HepG2 (cell line): ENCODE results near the gene PTX4. TPM values are rescaled to one million over a fixed set of nuclear protein-coding genes. Genes with fewer than 3 reads are reported as not detected.

ENCODE experiments used
- ATAC-seq: fragments of 200-7000 bp; cut with Tn5 transposase; 3 replicates; pipeline ENCODE4 v1.9.1; 2020; ENCODE audit warnings: mild to moderate bottlenecking, moderate library complexity
- BruUV-seq: library from RNA; stranded (reverse); fragments of 400-500 nt; replicated peaks from 2 replicates; lab custom pipeline; 2021; lab: Mats Ljungman, UMichigan
- CTCF ChIA-PET: fragments of 300-600 bp; formaldehyde crosslinking; extraction: SDS; loops from one replicate; lab custom pipeline; 2021; ENCODE audit warnings: low total read pairs, inconsistent platforms, low intra/inter-chr PET ratio; lab: Yijun Ruan, JAX
- POLR2A ChIA-PET: fragments of 350-600 bp; sonication (Branson Sonifier 250); formaldehyde crosslinking; loops from one replicate; lab custom pipeline; 2020; ENCODE audit warnings: antibody characterized with exemption, inconsistent platforms; lab: Yijun Ruan, JAX
- DNase-seq: peaks from one replicate; pipeline ENCODE4 v3.0.0-alpha.2; 2015; ENCODE audit warnings: low spot score
- FAIRE-seq: peaks from 3 replicates; lab custom pipeline; 2011; peaks lifted over from hg19 to GRCh38; lab: Jason Lieb, UNC
- H2AFZ ChIP-seq: one replicate; pipeline ENCODE4 v1.6.1; 2011; ENCODE audit warnings: low read length, inconsistent platforms
- H3K27ac ChIP-seq: fragments of 300-600 bp; 3 replicates; pipeline ENCODE4 v1.8.0; 2011; ENCODE audit warnings: mixed run types, mild to moderate bottlenecking, mixed read lengths, low read length, inconsistent platforms; ENCODE audit not compliant: insufficient read depth; ENCODE audit errors: extremely low read length
- H3K27me3 ChIP-seq, 2 experiments: fragments of 200-600 bp in 1 of 2; 2 replicates in 1 of 2; 3 replicates in 1 of 2; pipeline versions ENCODE4 v1.6.0 to v1.8.0; 2011; ENCODE audit warnings: low read length in 2 of 2, mild to moderate bottlenecking in 2 of 2, moderate library complexity in 2 of 2, inconsistent platforms in 1 of 2; ENCODE audit not compliant: insufficient read depth in 2 of 2, control insufficient read depth in 1 of 2
- H3K36me3 ChIP-seq, 2 experiments: fragments of 200-600 bp in 1 of 2; replicated peaks in 1 of 2; 2 replicates in 1 of 2; 3 replicates in 1 of 2; pipeline versions ENCODE4 v1.5.1 to v1.8.0; 2011; ENCODE audit warnings: low read length in 2 of 2, inconsistent platforms in 1 of 2; ENCODE audit not compliant: insufficient read depth in 2 of 2, control insufficient read depth in 1 of 2
- H3K4me1 ChIP-seq: 2 replicates; pipeline ENCODE4 v1.5.1; 2012; ENCODE audit warnings: low read length, inconsistent platforms; ENCODE audit not compliant: insufficient read depth
- H3K4me2 ChIP-seq: 2 replicates; pipeline ENCODE4 v1.6.0; 2011; ENCODE audit warnings: low read depth, low read length, inconsistent platforms
- H3K4me3 ChIP-seq, 3 experiments: fragments of 200-600 bp in 1 of 3; sonication (generic), shearing (Covaris generic) in 1 of 3; replicated peaks in 1 of 3; 2 replicates each; pipeline ENCODE4 v1.5.1; 2011 to 2016; ENCODE audit warnings: low read length in 3 of 3, inconsistent platforms in 2 of 3, low read depth in 2 of 3, mild to moderate bottlenecking in 2 of 3, control low read depth in 1 of 3, mixed read lengths in 1 of 3; ENCODE audit not compliant: insufficient read depth in 1 of 3
- H3K79me2 ChIP-seq: one replicate; pipeline ENCODE4 v1.6.1; 2011; ENCODE audit warnings: low read length, inconsistent platforms; ENCODE audit not compliant: insufficient read depth
- H3K9ac ChIP-seq: 2 replicates; pipeline ENCODE4 v1.6.0; 2011; ENCODE audit warnings: mild to moderate bottlenecking, low read depth, low read length, inconsistent platforms; ENCODE audit not compliant: insufficient read depth
- H3K9me3 ChIP-seq: 2 replicates; pipeline ENCODE4 v1.5.1; 2012; ENCODE audit warnings: mild to moderate bottlenecking, low read length
- H4K20me1 ChIP-seq: 2 replicates; pipeline ENCODE4 v1.6.0; 2011; ENCODE audit warnings: inconsistent platforms, mild to moderate bottlenecking, low read length, moderate library complexity; ENCODE audit not compliant: insufficient read depth
- CHCHD3 ChIP-seq: sonication (generic); formaldehyde crosslinking; IDR thresholded peaks from 2 replicates; pipeline ENCODE4 v1.8.0; 2022; ENCODE audit warnings: mild to moderate bottlenecking, missing genetic modification reagents, moderate library complexity
- GATA4 ChIP-seq: sonication (generic); IDR thresholded peaks from 2 replicates; pipeline ENCODE4 v1.6.1; 2016; ENCODE audit warnings: antibody characterized with exemption, low read depth, borderline replicate concordance
- GTF2F1 ChIP-seq: fragments of 150-350 bp; IDR thresholded peaks from 2 replicates; pipeline ENCODE4 v1.6.1; 2014; ENCODE audit warnings: low read length
- NFIB ChIP-seq: sonication (generic); formaldehyde crosslinking; IDR thresholded peaks from 2 replicates; pipeline ENCODE4 v1.9.0; 2021; ENCODE audit warnings: missing genetic modification reagents, mild to moderate bottlenecking, borderline replicate concordance
- POGK ChIP-seq: sonication (generic); formaldehyde crosslinking; conservative IDR thresholded peaks from 2 replicates; pipeline ENCODE4 v1.8.0; 2022; ENCODE audit warnings: mild to moderate bottlenecking, moderate library complexity, missing genetic modification reagents
- TARDBP ChIP-seq: sonication (generic); formaldehyde crosslinking; IDR thresholded peaks from 2 replicates; pipeline ENCODE4 v1.8.0; 2022; ENCODE audit warnings: mild to moderate bottlenecking, missing genetic modification reagents
- THYN1 ChIP-seq: sonication (generic); formaldehyde crosslinking; IDR thresholded peaks from 2 replicates; pipeline ENCODE4 v1.8.1; 2023; ENCODE audit warnings: low read depth, mild to moderate bottlenecking, moderate library complexity, missing genetic modification reagents, borderline replicate concordance
- XRCC5 ChIP-seq: fragments of 200-400 bp; formaldehyde crosslinking; optimal IDR thresholded peaks from 2 replicates; pipeline ENCODE3; 2017; ENCODE audit warnings: mild to moderate bottlenecking, low read length
- ZFX ChIP-seq: sonication (generic); formaldehyde crosslinking; IDR thresholded peaks from 2 replicates; pipeline ENCODE4 v1.4.0; 2020; ENCODE audit warnings: mild to moderate bottlenecking, low read depth, missing genetic modification reagents, moderate library complexity
- ZFY ChIP-seq: sonication (generic); formaldehyde crosslinking; IDR thresholded peaks from 2 replicates; pipeline ENCODE4 v1.4.0; 2020; ENCODE audit warnings: missing genetic modification reagents
- ZNF33A ChIP-seq: sonication (generic); formaldehyde crosslinking; IDR thresholded peaks from 2 replicates; pipeline ENCODE4 v1.5.1; 2020; ENCODE audit warnings: missing genetic modification reagents, mild to moderate bottlenecking, moderate library complexity, borderline replicate concordance
- ZNF33B ChIP-seq: sonication (generic); formaldehyde crosslinking; IDR thresholded peaks from 2 replicates; pipeline ENCODE4 v1.5.1; 2020; ENCODE audit warnings: mild to moderate bottlenecking, missing genetic modification reagents
- ZNF430 ChIP-seq: sonication (generic); formaldehyde crosslinking; IDR thresholded peaks from 2 replicates; pipeline ENCODE4 v1.9.0; 2021; ENCODE audit warnings: mild to moderate bottlenecking, missing genetic modification reagents
- WGBS: methylation state at CpG from one replicate; pipeline ENCODE4 v1.1.6; 2017; ENCODE audit warnings: low lambda C conversion rate; 5-methylcytosine and 5-hydroxymethylcytosine counted together
- in situ Hi-C: cut with HindIII; loops from 2 replicates; pipeline ENCODE4 v1.10.0; 2017; ENCODE audit warnings: low pct_unique_long_range_greater_than_20kb; ENCODE audit not compliant: extremely low pct_ligation_motif_present
- intact Hi-C: fragments of 100-400 bp; cut with micrococcal nuclease; formaldehyde crosslinking; loops from one replicate; pipeline ENCODE4 v1.10.0; 2022; ENCODE audit not compliant: unreplicated experiment
- polyA plus RNA-seq, 8 experiments: library from polyadenylated mRNA; depleted of rRNA in 3 of 8; stranded (reverse) in 7 of 8; unstranded in 1 of 8; fragments of >200 nt; fragmentation: Illumina TruSeq in 4 of 8; extraction: Trizol in 4 of 8; gene quantifications; 2 replicates each; pipeline versions ENCODE4 v1.2.1 to v1.2.3, GENCODE V29; 2011 to 2016; ENCODE audit warnings: low read depth in 4 of 8, missing spikeins in 1 of 8, mixed read lengths in 1 of 8; ENCODE audit not compliant: insufficient read depth in 1 of 8
- total RNA-seq, 5 experiments: library from RNA; depleted of rRNA; stranded (reverse); fragments of >200 nt; fragmentation: Illumina TruSeq; extraction: Trizol; gene quantifications; 2 replicates each; pipeline ENCODE4 v1.2.3, GENCODE V29; 2016; ENCODE audit warnings: low read depth in 1 of 5
- TF ChIP-seq, protein P1 (sequence below): sonication (generic); formaldehyde crosslinking; IDR thresholded peaks from 2 replicates; pipeline ENCODE4 v1.5.1; 2020; ENCODE audit warnings: missing genetic modification reagents, mild to moderate bottlenecking, borderline replicate concordance
- TF ChIP-seq, protein P2 (sequence below): sonication (generic); formaldehyde crosslinking; IDR thresholded peaks from 2 replicates; pipeline ENCODE4 v1.5.1; 2020; ENCODE audit warnings: mild to moderate bottlenecking, missing genetic modification reagents, moderate library complexity

Gene PTX4
- total and polyA plus RNA-seq, 2 of the 13 experiments (the other 11 are each of a cell fraction or from before 2014, with no cell fraction given), result 0.04 TPM; not detected in 1

- ChIA-PET CTCF (no interaction called here), POLR2A (no interaction called here)
- no TSS peak for BruUV-seq
- Histone ChIP-seq H3K79me2 (no peaks in the 10 kb centered on the region), H3K27ac (no peak overlapping the region), H3K4me2 (peak overlapping the region; percentile 7; the same call in 1 of the 2 replicates), H3K27me3 (peaks cover 3 to 48% of the 10 kb centered on the region in 2 experiments; a peak in 4 of 5 replicates), H4K20me1 (no peaks in the 10 kb centered on the region), H3K4me1 (peaks cover 23% of the 10 kb centered on the region), H2AFZ (no peak overlapping the region), H3K4me3 (peak overlapping the region in 1 of 3 experiments; percentile 3; a peak in 1 of 6 replicates), H3K9ac (peak overlapping the region; percentile 34; the same call in 1 of the 2 replicates), H3K36me3 (no peaks in the 10 kb centered on the region), H3K9me3 (no peaks in the 10 kb centered on the region)
- intact Hi-C loops (no loop called here), in situ Hi-C loops (no loop called here)
- no peak for DNase-seq
- 50% methylated on average over 6 of the region's 39 CpGs for WGBS
- no peak for FAIRE-seq
- ATAC-seq, result peak; percentile 32
- no peak for TF ChIP-seq ZNF33A (CRISPR knock-in tag)
- TF ChIP-seq POGK, result no peak
- no peak for TF ChIP-seq THYN1 (CRISPR knock-in tag)
- TF ChIP-seq XRCC5, result no peak
- 0 out of 2 replicates have a peak, but pooled peaks have one; percentile 30 for TF ChIP-seq CHCHD3
- no peak for TF ChIP-seq TARDBP
- peak; percentile 35 for TF ChIP-seq ZFY (CRISPR knock-in tag)
- TF ChIP-seq NFIB (CRISPR knock-in tag), result no peak
- no peak for TF ChIP-seq GATA4
- TF ChIP-seq ZNF430 (CRISPR knock-in tag), result no peak
- TF ChIP-seq ZNF33B (CRISPR knock-in tag), result no peak
- TF ChIP-seq, protein P1, sequence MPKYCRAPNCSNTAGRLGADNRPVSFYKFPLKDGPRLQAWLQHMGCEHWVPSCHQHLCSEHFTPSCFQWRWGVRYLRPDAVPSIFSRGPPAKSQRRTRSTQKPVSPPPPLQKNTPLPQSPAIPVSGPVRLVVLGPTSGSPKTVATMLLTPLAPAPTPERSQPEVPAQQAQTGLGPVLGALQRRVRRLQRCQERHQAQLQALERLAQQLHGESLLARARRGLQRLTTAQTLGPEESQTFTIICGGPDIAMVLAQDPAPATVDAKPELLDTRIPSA (CRISPR knock-in tag), result no peak
- TF ChIP-seq ZFX, result peak; percentile 20; the same call in 1 of the 2 replicates
- TF ChIP-seq, protein P2, sequence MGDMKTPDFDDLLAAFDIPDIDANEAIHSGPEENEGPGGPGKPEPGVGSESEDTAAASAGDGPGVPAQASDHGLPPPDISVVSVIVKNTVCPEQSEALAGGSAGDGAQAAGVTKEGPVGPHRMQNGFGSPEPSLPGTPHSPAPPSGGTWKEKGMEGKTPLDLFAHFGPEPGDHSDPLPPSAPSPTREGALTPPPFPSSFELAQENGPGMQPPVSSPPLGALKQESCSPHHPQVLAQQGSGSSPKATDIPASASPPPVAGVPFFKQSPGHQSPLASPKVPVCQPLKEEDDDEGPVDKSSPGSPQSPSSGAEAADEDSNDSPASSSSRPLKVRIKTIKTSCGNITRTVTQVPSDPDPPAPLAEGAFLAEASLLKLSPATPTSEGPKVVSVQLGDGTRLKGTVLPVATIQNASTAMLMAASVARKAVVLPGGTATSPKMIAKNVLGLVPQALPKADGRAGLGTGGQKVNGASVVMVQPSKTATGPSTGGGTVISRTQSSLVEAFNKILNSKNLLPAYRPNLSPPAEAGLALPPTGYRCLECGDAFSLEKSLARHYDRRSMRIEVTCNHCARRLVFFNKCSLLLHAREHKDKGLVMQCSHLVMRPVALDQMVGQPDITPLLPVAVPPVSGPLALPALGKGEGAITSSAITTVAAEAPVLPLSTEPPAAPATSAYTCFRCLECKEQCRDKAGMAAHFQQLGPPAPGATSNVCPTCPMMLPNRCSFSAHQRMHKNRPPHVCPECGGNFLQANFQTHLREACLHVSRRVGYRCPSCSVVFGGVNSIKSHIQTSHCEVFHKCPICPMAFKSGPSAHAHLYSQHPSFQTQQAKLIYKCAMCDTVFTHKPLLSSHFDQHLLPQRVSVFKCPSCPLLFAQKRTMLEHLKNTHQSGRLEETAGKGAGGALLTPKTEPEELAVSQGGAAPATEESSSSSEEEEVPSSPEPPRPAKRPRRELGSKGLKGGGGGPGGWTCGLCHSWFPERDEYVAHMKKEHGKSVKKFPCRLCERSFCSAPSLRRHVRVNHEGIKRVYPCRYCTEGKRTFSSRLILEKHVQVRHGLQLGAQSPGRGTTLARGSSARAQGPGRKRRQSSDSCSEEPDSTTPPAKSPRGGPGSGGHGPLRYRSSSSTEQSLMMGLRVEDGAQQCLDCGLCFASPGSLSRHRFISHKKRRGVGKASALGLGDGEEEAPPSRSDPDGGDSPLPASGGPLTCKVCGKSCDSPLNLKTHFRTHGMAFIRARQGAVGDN (CRISPR knock-in tag), result peak; percentile 50
- TF ChIP-seq GTF2F1, result no peak
Measured at GRCh38 chr16:1487395-1488053, 1.2 kb downstream of the PTX4 start.
